ENCODE data around the gene MAD1L1.

The MAD1L1 gene

GRCh38 chr7:1949681-1950055 lies 283.1 kb downstream of the MAD1L1 start:
- in situ Hi-C loops (cut with MboI; ENCODE audit: low sequenced_read_pairs) = no loop called here

DNA sequence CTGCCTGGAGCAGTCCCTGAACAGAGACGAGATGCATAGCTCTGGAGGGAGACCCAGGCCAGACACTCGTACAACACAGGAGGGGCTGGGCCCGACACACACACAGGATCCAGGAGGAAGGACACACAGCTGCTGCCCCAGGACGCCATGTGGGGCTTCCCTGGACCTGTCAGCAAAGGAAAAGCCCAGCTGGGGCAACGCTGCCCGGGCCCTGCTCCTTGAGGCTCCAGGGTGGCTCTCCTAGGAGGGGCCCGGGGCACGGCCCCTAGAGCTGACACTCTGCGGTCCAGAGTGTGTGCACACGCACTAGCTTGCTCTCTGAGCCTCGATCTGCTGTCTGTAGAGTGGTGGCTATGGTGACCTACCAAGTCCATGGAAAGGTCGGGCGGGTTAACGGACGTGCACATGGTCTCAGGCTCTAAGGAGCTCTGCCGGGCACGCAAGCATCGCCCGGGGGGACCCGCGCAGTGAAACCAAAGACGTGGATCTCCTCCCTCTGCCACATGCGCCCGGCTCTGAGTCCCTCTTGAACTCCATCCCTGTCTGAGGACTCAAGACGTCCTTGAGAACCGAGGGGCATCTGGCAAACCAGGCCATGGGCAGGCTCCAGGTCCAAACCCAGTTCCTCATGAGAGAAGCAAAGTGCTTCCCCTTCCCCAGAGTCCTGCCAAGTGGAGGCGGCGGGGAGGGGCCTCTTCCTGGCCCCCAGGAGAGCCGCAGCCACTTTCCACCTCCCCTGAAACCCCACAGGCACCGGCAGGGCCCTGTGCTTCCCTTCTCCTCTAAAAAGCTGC lies 283.7 kb downstream of the MAD1L1 start:
- in situ Hi-C loops (cut with MboI; ENCODE audit: low sequenced_read_pairs) = no loop called here

GRCh38 chr7:1948301-1948796 lies 284.4 kb downstream of the MAD1L1 start:
- in situ Hi-C loops (cut with MboI; ENCODE audit: low sequenced_read_pairs) = no loop called here

DNA sequence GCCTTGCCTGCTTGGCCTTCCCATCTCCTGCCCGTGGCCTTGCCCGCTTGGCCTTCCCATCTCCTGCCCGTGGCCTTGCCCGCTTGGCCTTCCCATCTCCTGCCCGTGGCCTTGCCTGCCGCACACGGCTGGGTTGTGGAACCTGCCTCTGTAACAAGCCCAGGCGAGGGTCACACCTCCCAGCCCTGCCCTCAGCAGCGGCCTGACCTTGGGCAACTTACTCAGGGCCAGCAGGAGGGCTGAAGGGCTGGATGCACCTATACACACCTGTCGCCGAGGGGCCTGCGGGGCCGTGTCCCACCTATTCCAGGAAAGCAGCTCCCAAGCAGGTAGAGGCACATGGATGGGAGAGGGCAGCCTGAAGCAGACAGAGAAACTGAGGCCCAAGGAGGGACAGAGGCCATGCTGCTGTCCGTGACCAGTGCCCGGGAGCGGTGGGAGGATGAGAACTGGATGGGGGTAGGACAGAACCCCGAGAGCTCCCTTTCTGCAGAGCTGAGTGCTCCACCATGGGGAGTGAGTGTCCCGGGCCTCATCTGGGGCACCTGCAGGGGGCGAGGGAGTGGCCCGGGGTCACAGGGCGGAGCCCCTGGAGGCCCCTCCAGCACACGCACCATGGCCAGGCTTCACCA lies 285.0 kb downstream of the MAD1L1 start:
- in situ Hi-C loops (cut with MboI; ENCODE audit: low sequenced_read_pairs) = no loop called here

DNA sequence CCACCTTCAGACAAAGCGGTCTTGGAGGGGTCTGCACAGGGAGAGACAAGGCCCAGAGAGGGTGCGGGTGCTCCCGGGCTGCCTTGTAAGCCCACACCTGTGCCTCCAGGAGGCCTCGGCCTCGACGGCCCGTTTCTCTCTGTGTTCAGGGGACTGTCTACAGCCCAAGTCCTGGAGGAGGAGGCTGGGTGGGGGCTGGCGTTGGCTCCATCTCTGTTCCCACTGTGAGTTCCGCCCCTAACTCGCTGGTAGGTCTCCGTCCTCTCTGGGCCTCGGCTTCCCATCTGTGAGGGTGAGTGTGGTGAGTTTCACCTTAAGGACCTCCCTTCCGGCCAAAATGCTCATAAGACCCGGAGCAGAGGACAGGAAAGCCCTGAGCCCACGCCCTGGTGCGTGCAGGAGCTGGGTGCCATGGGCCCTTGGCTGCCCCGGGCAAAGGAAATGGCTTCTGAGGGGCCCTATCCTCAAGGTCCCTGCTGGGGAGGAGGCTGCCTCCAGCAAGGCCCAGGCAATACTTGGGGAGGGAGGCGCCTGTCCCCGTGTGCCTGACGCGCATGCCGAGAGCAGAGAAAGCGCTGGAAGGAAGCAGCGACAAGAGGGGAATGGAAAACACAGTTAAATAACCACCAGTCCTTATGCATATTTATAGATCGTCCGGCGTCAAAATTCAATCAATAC lies 285.8 kb downstream of the MAD1L1 start:
- in situ Hi-C loops (cut with MboI; ENCODE audit: low sequenced_read_pairs) = no loop called here

DNA sequence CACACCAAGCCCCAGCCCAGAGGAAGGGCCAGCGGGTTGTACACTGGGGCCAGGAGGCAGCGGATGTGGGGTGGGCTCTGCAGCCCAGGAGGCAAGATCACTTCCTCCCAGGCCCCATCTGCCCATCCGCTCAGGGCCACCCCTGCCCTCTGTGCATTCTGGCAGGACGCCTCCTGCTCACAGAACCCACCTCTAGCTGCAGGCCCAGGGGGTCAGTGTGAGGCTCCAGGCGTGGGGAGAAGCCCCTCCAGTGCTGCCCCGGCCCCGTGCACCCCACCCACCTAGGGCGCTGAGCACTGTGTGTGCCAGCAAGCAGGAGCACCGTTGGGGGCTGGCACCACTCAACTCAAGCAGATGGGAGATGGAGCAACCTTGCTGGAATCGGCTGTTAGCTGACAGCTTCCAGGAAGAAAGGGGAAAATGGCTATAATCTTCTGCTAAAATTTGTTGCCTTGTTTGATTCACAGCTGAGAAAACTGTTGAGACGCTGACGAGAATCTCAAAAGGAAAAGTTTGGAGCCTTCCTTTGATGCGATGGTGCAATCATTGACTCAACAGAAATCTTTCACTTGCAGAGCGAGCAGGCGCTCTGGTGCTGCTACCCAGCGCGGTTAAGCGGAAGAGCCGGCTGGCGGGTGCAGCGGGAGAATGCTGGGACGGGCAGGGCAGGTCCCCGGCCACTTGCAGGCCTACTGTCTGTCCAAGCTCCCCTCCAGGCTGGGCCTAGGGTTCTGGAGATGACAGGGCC lies 286.5 kb downstream of the MAD1L1 start:
- in situ Hi-C loops (cut with MboI; ENCODE audit: low sequenced_read_pairs) = no loop called here

DNA sequence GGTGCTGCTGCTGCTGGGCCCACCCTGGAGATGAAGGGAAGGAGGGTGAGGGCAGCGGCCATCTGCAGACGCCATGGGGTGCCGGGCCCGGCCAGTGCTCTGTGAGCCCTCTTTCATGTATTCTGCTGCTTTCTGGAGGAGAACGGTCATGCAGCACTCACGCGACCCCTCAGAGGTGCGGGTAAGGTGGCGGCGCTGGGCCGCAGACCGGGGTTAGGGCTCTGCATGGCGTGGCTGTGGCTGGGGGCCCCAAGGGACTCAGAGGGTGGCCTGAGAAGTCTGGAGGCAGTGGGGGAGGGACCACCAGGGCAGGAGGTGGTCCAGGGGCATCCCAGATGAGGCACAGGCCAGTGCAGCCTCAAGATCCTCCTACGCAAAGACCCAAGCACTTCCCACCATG lies 287.2 kb downstream of the MAD1L1 start:
- in situ Hi-C loops (cut with MboI; ENCODE audit: low sequenced_read_pairs) = no loop called here

GRCh38 chr7:1944619-1945210 lies 288.0 kb downstream of the MAD1L1 start:
- in situ Hi-C loops (cut with MboI; ENCODE audit: low sequenced_read_pairs) = no loop called here

DNA sequence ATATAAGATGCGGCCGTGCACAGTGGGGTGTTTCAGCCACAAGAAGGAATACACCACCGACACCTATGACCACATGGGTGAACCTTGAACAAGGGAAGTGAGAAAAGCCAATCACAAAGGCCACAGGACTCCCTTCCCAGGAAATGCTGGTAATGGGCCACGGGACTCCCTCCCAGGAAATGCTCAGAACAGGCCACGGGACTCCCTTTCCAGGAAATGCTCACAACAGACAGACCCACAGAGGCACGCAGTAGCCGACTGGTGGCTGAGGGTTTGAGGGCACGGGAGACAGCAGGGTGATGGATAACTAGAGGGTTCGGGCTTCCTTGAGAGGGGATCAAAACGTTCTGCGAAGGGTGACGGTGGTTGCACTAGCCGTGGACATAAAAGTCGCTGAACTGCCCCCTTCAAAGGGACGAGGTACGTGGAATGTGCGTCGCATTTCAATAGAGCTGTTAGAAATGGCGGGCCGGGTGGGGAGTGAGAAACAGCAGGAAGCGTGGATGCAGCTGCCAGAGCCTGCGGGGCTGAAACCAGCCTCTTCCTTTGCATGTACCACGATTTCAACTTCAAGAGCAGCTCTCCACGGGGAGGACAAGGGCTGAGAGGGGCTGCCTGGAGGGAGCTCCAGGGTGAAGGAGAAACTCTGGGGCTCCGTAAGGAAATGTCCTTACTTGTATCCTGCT lies 288.7 kb downstream of the MAD1L1 start:
- in situ Hi-C loops (cut with MboI; ENCODE audit: low sequenced_read_pairs) = no loop called here

DNA sequence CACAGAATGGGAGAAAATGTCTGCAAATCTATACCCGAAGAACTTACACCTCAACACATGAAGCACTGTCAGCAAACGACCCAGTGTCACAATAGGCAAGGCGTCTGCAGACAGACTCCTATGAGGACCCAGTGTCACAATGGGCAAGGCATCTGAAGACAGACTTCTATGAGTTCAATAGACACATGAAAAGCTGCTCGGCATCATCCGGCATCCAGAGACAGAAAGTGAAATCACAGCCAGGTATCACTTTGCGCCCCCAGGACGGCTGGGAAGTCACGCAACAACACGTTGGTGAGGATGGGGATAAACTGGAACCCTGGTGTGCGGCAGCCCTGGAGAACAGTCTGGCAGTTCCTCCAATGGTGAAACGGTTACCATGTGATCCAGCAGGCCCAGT lies 289.4 kb downstream of the MAD1L1 start:
- in situ Hi-C loops (cut with MboI; ENCODE audit: low sequenced_read_pairs) = no loop called here

- in situ Hi-C loops (cut with MboI; ENCODE audit: low sequenced_read_pairs) = no loop called here
Measured at GRCh38 chr7:1942941-1943289, 289.8 kb downstream of the MAD1L1 start.

DNA sequence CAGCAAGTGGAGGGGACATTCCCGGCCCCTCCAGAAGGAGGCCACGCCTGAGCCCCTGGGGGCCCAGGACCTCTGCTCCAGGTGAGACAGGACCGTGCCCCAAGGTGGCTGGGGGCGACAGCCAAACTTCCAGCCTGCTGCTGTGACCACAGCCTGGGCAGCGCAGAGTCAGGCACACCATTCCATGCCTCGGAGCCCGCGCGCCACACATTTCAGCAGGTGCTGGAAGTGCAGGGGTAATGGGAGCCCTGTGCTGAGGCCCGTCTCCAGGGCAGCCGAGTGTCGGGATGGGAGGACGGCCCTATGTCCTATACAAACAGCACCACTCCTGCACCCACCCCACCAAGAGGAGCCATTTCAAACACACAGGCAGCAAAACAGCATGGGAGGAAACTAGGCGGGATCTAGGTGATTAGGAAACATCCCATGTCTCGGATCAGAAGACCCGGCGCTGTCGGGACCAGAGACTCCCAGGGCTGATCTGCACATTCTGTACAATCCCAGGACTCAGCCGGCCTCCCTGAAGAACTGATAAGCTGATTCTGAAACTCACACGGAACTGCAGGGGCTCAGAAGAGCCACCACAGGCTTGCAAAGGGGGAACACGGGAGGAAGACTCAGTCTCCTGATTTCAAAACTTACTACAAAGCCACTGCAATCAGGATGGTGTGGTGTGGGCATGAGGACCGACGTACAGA lies 290.4 kb downstream of the MAD1L1 start:
- in situ Hi-C loops (cut with MboI; ENCODE audit: low sequenced_read_pairs) = no loop called here

- in situ Hi-C loops (cut with MboI; ENCODE audit: low sequenced_read_pairs) = no loop called here
Measured at GRCh38 chr7:1941464-1942242, 291.1 kb downstream of the MAD1L1 start.

GRCh38 chr7:1940863-1941262 lies 291.9 kb downstream of the MAD1L1 start:
- in situ Hi-C loops (cut with MboI; ENCODE audit: low sequenced_read_pairs) = no loop called here

DNA sequence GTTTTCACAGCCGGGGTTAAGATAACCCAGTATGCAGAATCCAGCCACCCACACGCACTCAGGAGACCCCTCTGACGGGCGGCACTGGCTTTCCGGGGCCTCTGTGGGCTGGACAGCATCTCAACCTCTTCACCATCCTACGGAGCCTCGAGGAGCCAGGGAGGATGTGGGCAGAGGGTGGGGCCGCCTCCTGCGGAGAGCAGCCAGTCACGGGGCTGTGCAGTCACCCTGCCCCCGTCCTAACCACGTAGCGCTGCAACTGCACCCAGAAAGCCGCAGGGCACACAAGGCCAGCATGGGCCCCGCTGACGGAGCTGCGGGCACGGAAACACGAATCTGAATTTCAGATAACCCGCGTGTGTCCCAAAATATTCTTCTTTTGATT lies 292.4 kb downstream of the MAD1L1 start:
- in situ Hi-C loops (cut with MboI; ENCODE audit: low sequenced_read_pairs) = no loop called here

DNA sequence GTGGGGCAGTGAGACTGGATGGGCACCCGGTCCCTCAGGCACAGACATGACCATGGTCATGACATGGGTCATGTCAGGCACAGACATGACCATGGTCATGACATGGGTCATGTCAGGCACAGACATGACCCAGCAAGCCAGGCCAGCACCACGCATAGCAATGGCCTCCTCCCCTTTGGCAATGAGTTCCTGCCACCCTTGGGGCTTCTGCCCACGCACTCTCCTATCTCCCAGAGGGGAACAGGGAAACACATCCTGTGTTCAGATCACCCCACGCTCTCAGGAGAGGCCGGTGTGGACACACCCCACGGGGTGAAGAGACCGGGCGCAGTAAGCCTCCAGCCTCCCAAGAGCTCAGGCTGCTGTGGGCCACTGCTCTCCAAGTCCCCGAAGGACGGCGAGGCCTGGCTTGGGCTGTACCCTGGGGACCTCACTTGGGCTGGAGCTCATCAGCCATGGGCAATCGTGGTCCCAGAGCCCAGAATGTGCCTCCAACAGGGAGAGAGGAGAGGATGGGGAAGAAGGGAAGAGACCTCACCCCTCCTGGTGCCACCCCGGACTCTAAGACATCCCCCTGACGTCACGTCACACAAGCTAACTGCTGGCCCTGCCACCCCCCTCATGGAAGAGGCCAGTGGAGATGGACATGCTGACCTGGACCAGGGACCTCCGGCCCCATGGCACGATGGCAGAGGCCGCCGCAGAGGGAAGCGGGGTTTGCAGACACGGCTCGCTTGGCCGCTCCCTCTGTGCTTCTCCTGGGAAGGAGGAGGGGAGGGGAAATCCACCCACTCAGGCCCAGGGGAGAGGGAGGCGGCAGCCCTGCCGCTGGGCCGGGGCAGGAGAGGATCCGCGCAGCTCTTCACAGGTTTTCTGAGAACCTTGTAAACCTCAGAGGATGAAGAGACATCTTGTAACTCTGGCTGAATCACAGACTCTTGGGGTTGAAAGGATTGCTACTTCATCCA lies 293.0 kb downstream of the MAD1L1 start:
- in situ Hi-C loops (cut with MboI; ENCODE audit: low sequenced_read_pairs) = no loop called here

GRCh38 chr7:1938788-1939433 lies 293.8 kb downstream of the MAD1L1 start:
- in situ Hi-C loops (cut with MboI; ENCODE audit: low sequenced_read_pairs) = no loop called here

Measured in HL-60/S4 (cell line).